D721Med (cell line): ENCODE data around the gene ITGAX.

Source experiments
- DNase-seq: peaks from one replicate; pipeline ENCODE4 v3.0.0; 2011; ENCODE audit warnings: low spot score; ENCODE audit not compliant: insufficient read length
- FAIRE-seq: peaks from 2 replicates; lab custom pipeline; 2011; peaks lifted over from hg19 to GRCh38; lab: Jason Lieb, UNC
- CTCF ChIP-seq: IDR thresholded peaks from 2 replicates; pipeline ENCODE4 v1.5.1; 2012; ENCODE audit warnings: mild to moderate bottlenecking, control low read depth; ENCODE audit not compliant: insufficient read depth; ENCODE audit errors: missing control alignments

The ITGAX gene

GRCh38 chr16:31417916-31418315 lies 62.9 kb downstream of the ITGAX start:
- DNase-seq: no peak
- no peak for TF ChIP-seq CTCF
- no peak for FAIRE-seq

GRCh38 chr16:31420037-31420436 lies 65.1 kb downstream of the ITGAX start:
- DNase-seq (no peak), FAIRE-seq (no peak)
- no peak for TF ChIP-seq CTCF

- no peak for FAIRE-seq
- TF ChIP-seq CTCF: no peak
- DNase-seq: no peak
These were observed 66.6 kb downstream of the ITGAX start for GRCh38 chr16:31421587-31421986.

- FAIRE-seq (no peak), DNase-seq (no peak)
- TF ChIP-seq CTCF: no peak
These were observed 68.3 kb downstream of the ITGAX start for GRCh38 chr16:31423241-31423640.

GRCh38 chr16:31423801-31424200 lies 68.8 kb downstream of the ITGAX start:
- TF ChIP-seq CTCF: no peak
- FAIRE-seq (no peak), DNase-seq (no peak)

GRCh38 chr16:31427441-31428278 lies 72.7 kb downstream of the ITGAX start:
- TF ChIP-seq CTCF: no peak
- FAIRE-seq: no peak
- no peak for DNase-seq

GRCh38 chr16:31428279-31428597 lies 73.3 kb downstream of the ITGAX start, which contains the start of gene COX6A2:
TSS of gene COX6A2 (minus strand) at chr16:31428360. CDS start at chr16:31428325, 35 bp downstream.
- no peak for TF ChIP-seq CTCF
- FAIRE-seq (no peak), DNase-seq (no peak)
